ENCODE data around the gene STPG2.

- no peak for TF ChIP-seq EZH2 (IDR thresholded peaks at IDR 0.05; ENCODE audit: borderline replicate concordance, low read length)
- TF ChIP-seq CTCF (conservative IDR thresholded peaks at IDR 0.05 in 1 of 2, IDR thresholded peaks at IDR 0.05 in 1 of 2; ENCODE audit: extremely low read depth in 1 of 2, insufficient read depth in 1 of 2, low read depth in 1 of 2, low read length in 2 of 2) = no peak
Observed at GRCh38 chr4:97938141-97938540, 205.1 kb downstream of the STPG2 start.
